ENCODE data around the gene NCOA1.
"Not testable (repeated sequence)": the region's sequence is repeated elsewhere in the genome, so short reads cannot be mapped to it uniquely, and the experiment has no call there.

The NCOA1 gene

GRCh38 chr2:24644032-24644431, 153.0 kb downstream of the NCOA1 start:
- DNase-seq: no peak

DNA sequence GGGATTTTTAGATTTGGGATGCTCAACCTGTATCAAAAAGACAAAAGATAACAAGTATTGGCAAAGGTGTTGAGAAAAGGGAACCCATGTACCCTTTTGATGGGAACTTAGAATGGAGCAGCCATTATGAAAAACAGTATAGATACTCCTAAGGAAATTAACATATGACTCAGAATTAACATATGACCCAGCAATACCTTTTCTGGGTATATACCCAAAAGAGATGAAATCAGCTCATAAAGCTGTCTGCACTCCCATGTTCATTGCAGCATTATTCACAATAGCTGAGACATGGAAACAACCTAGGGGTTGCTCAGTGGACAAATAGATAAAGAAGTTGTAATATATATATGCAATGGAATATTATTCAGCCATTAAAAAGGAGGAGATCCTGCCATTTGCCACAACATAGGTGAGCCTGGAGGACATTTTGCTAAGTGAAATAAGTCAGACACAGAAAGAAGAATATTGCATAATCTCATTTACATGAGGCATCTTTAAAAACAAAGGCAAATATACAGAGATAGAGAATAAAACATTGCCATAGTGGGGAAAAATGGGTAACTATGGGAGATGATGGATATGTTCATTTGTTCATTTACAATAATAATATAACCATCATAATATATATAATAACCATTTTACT, 160.1 kb downstream of the NCOA1 start:
- no peak for DNase-seq

GRCh38 chr2:24651643-24652003, 160.6 kb downstream of the NCOA1 start:
- no peak for DNase-seq

DNA sequence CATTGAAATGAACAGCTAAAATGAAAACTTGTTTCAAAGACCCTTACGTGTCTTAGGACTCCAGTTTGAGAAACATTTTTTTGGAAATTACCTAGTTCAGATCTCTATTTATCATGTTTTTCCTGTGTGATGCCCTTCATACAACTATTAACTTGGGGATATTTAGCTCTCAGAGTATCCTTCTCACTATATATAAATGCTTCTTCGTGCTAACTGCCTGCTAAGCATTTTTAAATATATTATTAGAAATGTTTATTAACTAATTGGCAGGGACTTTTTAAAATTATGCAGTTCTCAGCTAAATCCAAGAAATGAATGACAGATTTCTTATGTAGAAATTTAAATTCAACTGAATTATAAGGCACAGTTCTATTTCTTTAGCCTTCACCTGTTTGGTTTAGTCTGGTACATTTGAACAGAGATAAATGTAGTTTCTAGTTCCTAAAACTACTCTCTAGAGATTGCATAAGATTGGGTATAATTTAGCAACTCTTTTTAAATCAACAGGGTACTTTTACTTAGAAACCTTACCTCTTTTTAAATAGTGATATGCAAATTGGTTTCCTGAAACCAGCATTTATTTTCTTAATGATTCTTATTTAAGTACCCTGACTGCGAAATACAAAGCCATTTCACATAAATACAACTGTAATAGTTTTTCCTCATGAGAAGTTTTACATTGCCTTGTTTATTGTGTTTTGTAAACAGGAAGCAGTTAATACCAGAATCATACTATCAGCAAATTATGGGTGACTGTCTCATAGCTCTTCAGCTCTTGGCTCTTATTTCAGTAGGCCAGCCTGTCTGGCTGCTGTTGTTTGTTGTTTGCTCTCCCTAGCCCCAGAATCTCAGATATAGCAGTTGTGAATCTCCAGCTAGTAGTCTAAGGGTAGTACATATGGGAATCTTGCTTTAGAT, 161.5 kb downstream of the NCOA1 start:
- DNase-seq: no peak

- no peak for DNase-seq
Measured at GRCh38 chr2:24657818-24658217, 166.8 kb downstream of the NCOA1 start.

- no peak for DNase-seq
Measured at GRCh38 chr2:24658531-24659202, 167.6 kb downstream of the NCOA1 start.

DNA sequence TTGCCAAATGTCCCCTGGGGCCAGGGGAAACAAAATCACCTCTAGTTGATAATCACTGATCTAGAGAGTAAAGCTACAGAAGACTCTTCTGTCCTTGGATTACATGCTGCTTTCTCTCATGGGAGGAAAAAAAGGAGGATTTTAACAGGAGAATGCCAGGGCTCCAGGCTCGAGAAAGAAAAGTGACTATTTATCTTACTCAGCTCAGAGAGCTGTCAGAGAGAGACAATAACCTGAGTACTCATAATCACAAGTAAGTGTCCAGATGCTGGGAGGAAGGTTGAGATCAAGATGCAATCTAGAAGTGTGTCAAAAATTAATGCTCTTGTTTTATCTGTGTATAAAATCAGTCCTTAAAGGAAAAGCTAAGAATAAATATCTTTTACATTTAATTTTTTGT, 168.8 kb downstream of the NCOA1 start:
- DNase-seq: no peak

DNA sequence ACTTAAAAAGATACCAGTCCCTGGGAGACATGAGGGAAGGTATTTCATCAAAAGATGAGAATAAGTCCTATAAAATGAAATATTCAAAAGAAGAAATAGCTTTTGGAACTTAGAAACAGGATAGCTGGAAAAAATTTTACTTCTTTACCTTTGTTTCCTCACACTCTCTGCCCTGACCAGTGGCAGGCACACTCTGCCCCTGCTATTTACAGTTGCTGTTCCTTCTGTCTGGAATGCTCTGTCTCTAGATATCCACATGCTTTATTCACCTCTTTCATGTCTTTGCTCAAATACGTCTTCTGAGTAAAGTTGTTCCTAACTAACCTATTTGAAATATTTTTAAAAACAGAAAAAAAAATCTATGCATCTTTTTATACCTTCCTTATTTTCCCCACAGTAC, 176.5 kb downstream of the NCOA1 start:
- no peak for DNase-seq

DNA sequence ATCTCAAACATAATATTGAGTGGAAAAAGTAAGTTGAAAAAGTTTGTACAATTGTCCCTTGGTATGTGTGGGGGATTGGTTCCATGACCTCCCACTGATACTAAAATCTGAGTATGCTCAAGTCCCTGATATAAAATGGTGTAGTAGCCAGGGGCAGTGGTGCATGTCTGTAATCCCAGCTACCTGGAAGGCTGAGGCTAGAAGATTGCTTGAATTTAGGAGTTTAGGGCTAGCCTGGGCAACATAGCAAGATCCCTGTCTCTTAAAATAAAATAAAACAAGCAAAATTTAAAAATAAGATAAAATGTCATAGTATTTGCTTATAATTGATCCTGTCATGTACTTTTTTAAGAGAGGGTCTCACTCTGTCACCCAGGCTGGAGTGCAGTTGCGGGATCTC, 180.2 kb downstream of the NCOA1 start:
- no peak for DNase-seq

GRCh38 chr2:24672589-24672988, 181.5 kb downstream of the NCOA1 start:
- no peak for DNase-seq

GRCh38 chr2:24675338-24675737, 184.3 kb downstream of the NCOA1 start:
- DNase-seq: no peak

GRCh38 chr2:24676493-24676892, 185.4 kb downstream of the NCOA1 start:
- no peak for DNase-seq

DNA sequence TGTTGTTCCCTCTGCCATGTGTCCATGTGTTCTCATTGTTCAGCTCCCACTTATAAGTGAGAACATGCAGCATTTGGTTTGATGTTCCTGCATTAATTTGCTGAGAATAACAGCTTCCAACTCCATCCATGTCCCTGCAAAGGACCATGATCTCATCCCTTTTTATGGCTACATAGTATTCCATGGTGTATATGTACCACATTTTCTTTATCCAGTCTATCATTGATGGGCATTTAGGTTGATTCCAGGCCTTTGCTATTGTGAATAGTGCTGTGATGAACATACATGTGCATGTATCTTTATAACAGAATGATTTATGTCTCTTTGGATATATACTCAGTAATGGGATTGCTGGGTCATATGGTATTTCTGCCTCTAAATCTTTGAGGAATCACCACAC, 187.0 kb downstream of the NCOA1 start:
- DNase-seq: not testable (repeated sequence)

GRCh38 chr2:24680196-24680595, 189.1 kb downstream of the NCOA1 start:
- no peak for DNase-seq

DNA sequence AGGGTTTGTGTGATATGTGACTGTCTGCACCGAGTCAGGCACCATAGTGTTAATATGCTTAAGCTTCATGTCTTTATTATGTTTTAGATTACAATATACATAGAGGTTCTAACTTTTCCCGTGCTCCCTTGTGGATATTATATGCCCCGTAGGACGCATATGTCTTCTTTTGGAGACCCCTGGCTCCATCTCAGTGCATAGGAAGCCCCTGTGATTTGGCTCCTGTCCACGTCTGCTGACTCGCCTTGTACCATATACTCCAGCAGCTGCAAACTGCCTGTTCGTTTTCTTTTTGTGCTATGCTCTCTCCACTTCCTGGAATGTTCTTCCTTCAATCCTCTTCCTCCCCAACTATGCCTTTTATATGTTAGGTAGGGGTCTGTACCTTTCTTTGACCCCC, 191.2 kb downstream of the NCOA1 start:
- no peak for DNase-seq

DNA sequence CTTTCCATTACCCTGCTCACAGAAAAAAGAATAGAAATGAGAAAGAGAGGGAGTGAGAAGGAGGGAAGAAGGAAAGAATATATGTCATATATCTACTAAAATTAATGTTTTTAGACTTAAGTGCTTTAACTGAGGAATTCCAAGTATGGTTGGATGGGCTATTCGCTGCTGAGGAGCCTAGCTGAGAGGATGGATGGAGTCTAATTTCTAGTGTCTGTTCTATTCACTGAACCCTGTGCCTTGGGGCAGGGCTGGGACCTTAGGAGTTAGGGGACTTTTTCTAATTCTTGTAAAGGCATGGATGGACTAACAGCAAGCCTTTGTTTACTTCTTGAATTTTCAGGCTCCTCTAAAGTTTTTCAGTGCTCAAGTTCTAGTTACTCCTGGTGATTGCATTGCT, 192.4 kb downstream of the NCOA1 start:
- no peak for DNase-seq

GRCh38 chr2:24690524-24690923, 199.5 kb downstream of the NCOA1 start:
- DNase-seq: no peak

DNA sequence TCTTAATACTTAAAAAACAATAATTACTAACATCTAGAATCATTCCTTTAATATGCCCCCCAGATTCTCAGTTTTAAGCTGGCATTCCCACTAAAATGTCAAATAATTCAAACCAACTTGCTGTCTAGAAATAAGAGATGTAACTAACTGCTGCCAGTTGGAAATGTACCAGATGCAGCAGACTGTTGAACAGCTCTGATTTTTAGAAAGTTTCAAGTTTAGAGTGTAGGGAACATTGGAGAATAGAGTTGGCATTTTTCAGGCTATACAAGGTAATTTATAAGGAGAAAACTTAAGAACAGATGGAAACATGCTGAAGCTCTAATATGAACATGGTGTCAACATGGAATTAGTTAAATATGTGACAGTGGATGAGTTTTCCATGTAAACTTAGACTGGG, 200.8 kb downstream of the NCOA1 start:
- DNase-seq: peak; percentile 26

GRCh38 chr2:24697792-24698191, 206.7 kb downstream of the NCOA1 start:
- no peak for DNase-seq

GRCh38 chr2:24702800-24703199, 211.7 kb downstream of the NCOA1 start:
- no peak for DNase-seq

DNA sequence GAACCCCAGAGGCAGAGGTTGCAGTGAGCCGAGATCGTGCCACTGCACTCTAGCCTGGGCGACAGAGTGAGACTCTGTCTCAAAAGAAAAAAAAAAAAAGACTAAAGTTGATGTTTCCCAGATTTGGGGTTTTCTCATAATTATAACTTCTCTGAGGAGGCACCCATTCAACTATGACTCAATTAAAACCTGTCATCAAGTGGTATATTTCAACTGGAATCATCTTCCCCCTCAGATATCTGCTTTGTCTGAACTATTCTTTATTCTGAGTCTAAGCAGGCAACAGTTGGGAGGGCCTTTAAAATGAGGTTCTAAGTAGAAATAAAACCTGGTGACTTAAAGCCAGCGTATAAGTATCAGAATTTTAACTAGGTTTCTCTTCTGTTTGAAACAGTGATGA, 213.6 kb downstream of the NCOA1 start:
- DNase-seq: no peak

DNA sequence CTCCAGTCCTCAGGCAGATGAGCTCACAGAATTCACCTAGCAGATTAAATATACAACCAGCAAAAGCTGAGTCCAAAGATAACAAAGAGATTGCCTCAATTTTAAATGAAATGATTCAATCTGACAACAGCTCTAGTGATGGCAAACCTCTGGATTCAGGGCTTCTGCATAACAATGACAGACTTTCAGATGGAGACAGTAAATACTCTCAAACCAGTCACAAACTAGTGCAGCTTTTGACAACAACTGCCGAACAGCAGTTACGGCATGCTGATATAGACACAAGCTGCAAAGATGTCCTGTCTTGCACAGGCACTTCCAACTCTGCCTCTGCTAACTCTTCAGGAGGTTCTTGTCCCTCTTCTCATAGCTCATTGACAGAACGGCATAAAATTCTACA, 216.1 kb downstream of the NCOA1 start:
- DNase-seq: no peak

- DNase-seq: no peak
Measured at GRCh38 chr2:24708537-24709152, 217.6 kb downstream of the NCOA1 start.

- DNase-seq: no peak
Measured at GRCh38 chr2:24710806-24711205, 219.8 kb downstream of the NCOA1 start.
